HepG2 (cell line): Measurements from ENCODE around the gene PRKN. TPM values are rescaled to one million over a fixed set of nuclear protein-coding genes. Genes with fewer than 3 reads are reported as not detected.
A peak's percentile ranks its signal among the peaks of the same experiment; 100 is the strongest.

Source experiments
- ARID5B ChIP-seq: IDR thresholded peaks from 2 replicates; pipeline ENCODE4 v1.4.0; 2020; ENCODE audit warnings: mild to moderate bottlenecking, missing genetic modification reagents
- BCL6 ChIP-seq: IDR thresholded peaks from 2 replicates; pipeline ENCODE4 v1.6.1; 2016; ENCODE audit warnings: missing genetic modification reagents, missing compliant biosample characterization
- FOXA3 ChIP-seq: IDR thresholded peaks from 2 replicates; pipeline ENCODE4 v1.6.1; 2016; ENCODE audit warnings: missing genetic modification reagents, missing compliant biosample characterization
- HNRNPUL1 ChIP-seq: fragments of 200-400 bp; formaldehyde crosslinking; IDR thresholded peaks from 2 replicates; pipeline ENCODE4 v1.6.1; 2017; ENCODE audit warnings: low read depth, mild to moderate bottlenecking, low read length, moderate library complexity
- MYPOP ChIP-seq: sonication (generic); formaldehyde crosslinking; IDR thresholded peaks from 2 replicates; pipeline ENCODE4 v1.8.1; 2023; ENCODE audit warnings: mild to moderate bottlenecking, moderate library complexity, missing genetic modification reagents
- NR2F6 ChIP-seq, 2 experiments: IDR thresholded peaks; 2 replicates each; pipeline ENCODE4 v1.6.1; 2016; ENCODE audit warnings: antibody characterized with exemption in 1 of 2, mild to moderate bottlenecking in 1 of 2
- PAX8 ChIP-seq: sonication (generic); formaldehyde crosslinking; IDR thresholded peaks from 2 replicates; pipeline ENCODE4 v1.8.0; 2022; ENCODE audit warnings: mild to moderate bottlenecking, missing genetic modification reagents, borderline replicate concordance
- SOX6 ChIP-seq, 2 experiments: fragments of 450-650 bp in 1 of 2; sonication (generic) in 1 of 2; formaldehyde crosslinking in 1 of 2; IDR thresholded peaks; 2 replicates each; pipeline versions ENCODE4 v1.4.0 to v1.6.1; 2017 to 2020; ENCODE audit warnings: antibody characterized with exemption in 1 of 2, mild to moderate bottlenecking in 1 of 2, missing genetic modification reagents in 1 of 2
- U2AF2 ChIP-seq: fragments of 200-400 bp; formaldehyde crosslinking; IDR thresholded peaks from 2 replicates; pipeline ENCODE4 v1.6.1; 2017; ENCODE audit warnings: low read depth, mild to moderate bottlenecking, low read length
- ZNF383 ChIP-seq: sonication (generic); formaldehyde crosslinking; IDR thresholded peaks from 2 replicates; pipeline ENCODE4 v1.4.0; 2020; ENCODE audit warnings: missing genetic modification reagents, mild to moderate bottlenecking, borderline replicate concordance
- ZNF713 ChIP-seq: sonication (generic); formaldehyde crosslinking; IDR thresholded peaks from 2 replicates; pipeline ENCODE4 v1.4.0; 2020; ENCODE audit warnings: mild to moderate bottlenecking, missing genetic modification reagents
- ZNF878 ChIP-seq: sonication (generic); formaldehyde crosslinking; IDR thresholded peaks from 2 replicates; pipeline ENCODE4 v1.8.1; 2023; ENCODE audit warnings: mild to moderate bottlenecking, missing genetic modification reagents, moderate library complexity
- polyA plus RNA-seq, 8 experiments: library from polyadenylated mRNA; depleted of rRNA in 3 of 8; stranded (reverse) in 7 of 8; unstranded in 1 of 8; fragments of >200 nt; fragmentation: Illumina TruSeq in 4 of 8; extraction: Trizol in 4 of 8; gene quantifications; 2 replicates each; pipeline versions ENCODE4 v1.2.1 to v1.2.3, GENCODE V29; 2011 to 2016; ENCODE audit warnings: low read depth in 4 of 8, missing spikeins in 1 of 8, mixed read lengths in 1 of 8; ENCODE audit not compliant: insufficient read depth in 1 of 8
- total RNA-seq, 5 experiments: library from RNA; depleted of rRNA; stranded (reverse); fragments of >200 nt; fragmentation: Illumina TruSeq; extraction: Trizol; gene quantifications; 2 replicates each; pipeline ENCODE4 v1.2.3, GENCODE V29; 2016; ENCODE audit warnings: low read depth in 1 of 5
- TF ChIP-seq, protein P1 (sequence below): IDR thresholded peaks from 2 replicates; pipeline ENCODE4 v1.6.1; 2016; ENCODE audit warnings: low read depth, missing genetic modification reagents, missing compliant biosample characterization

Gene PRKN
- total and polyA plus RNA-seq, 2 of the 13 experiments (the other 11 are each of a cell fraction or from before 2014, with no cell fraction given): 0.31 to 0.44 TPM

DNA sequence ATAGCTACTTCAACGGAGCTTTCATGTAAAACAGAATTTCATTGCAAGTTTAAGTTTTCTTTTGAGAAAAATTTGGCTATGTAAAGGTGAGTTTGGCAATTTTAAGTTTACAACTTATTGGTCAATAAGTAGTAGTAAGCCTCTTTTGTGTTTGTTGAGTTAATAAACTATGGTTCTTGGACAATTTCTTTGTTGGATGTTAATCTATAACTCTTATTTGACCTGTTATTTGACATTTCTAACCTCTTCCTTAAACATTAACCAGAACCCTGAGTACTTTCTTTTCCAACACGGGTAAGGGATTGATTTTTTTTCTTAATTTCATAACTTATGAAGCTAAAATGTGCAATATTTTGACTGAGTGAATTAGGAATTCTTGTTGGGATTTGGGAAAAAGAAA is 354.4 kb downstream of the PRKN start (continued):
- no peak for TF ChIP-seq U2AF2
- no peak for TF ChIP-seq PAX8 (CRISPR knock-in tag)
- TF ChIP-seq BCL6 (CRISPR knock-in tag): 0 out of 2 replicates have a peak, but pooled peaks have one; percentile 18
- TF ChIP-seq FOXA3 (CRISPR knock-in tag): peak; percentile 56; the same call in 1 of the 2 replicates
- no peak for TF ChIP-seq SOX6 (IDR thresholded peaks at IDR 0.05)
- TF ChIP-seq SOX6 (CRISPR knock-in tag; IDR thresholded peaks at IDR 0.05): peak; percentile 26; the same call in 1 of the 2 replicates
- TF ChIP-seq ZNF713 (CRISPR knock-in tag): no peak
- no peak for TF ChIP-seq ZNF878 (CRISPR knock-in tag)
- no peak for TF ChIP-seq ZNF383 (CRISPR knock-in tag)
- peak; percentile 36; the same call in 1 of the 2 replicates for TF ChIP-seq ARID5B (CRISPR knock-in tag)
- TF ChIP-seq HNRNPUL1: peak; percentile 44; the same call in 1 of the 2 replicates
- TF ChIP-seq MYPOP: no peak
- TF ChIP-seq, protein P1, sequence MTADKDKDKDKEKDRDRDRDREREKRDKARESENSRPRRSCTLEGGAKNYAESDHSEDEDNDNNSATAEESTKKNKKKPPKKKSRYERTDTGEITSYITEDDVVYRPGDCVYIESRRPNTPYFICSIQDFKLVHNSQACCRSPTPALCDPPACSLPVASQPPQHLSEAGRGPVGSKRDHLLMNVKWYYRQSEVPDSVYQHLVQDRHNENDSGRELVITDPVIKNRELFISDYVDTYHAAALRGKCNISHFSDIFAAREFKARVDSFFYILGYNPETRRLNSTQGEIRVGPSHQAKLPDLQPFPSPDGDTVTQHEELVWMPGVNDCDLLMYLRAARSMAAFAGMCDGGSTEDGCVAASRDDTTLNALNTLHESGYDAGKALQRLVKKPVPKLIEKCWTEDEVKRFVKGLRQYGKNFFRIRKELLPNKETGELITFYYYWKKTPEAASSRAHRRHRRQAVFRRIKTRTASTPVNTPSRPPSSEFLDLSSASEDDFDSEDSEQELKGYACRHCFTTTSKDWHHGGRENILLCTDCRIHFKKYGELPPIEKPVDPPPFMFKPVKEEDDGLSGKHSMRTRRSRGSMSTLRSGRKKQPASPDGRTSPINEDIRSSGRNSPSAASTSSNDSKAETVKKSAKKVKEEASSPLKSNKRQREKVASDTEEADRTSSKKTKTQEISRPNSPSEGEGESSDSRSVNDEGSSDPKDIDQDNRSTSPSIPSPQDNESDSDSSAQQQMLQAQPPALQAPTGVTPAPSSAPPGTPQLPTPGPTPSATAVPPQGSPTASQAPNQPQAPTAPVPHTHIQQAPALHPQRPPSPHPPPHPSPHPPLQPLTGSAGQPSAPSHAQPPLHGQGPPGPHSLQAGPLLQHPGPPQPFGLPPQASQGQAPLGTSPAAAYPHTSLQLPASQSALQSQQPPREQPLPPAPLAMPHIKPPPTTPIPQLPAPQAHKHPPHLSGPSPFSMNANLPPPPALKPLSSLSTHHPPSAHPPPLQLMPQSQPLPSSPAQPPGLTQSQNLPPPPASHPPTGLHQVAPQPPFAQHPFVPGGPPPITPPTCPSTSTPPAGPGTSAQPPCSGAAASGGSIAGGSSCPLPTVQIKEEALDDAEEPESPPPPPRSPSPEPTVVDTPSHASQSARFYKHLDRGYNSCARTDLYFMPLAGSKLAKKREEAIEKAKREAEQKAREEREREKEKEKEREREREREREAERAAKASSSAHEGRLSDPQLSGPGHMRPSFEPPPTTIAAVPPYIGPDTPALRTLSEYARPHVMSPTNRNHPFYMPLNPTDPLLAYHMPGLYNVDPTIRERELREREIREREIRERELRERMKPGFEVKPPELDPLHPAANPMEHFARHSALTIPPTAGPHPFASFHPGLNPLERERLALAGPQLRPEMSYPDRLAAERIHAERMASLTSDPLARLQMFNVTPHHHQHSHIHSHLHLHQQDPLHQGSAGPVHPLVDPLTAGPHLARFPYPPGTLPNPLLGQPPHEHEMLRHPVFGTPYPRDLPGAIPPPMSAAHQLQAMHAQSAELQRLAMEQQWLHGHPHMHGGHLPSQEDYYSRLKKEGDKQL: 0 out of 2 replicates have a peak, but pooled peaks have one; percentile 36
- peak; percentile 76 for TF ChIP-seq NR2F6 (IDR thresholded peaks at IDR 0.05)
- peak; percentile 14; the same call in 1 of the 2 replicates for TF ChIP-seq NR2F6 (CRISPR knock-in tag; IDR thresholded peaks at IDR 0.05)
